Measurements from ENCODE around the gene PTPN2. TPM values are rescaled to one million over a fixed set of nuclear protein-coding genes. Genes with fewer than 3 reads are reported as not detected.

The PTPN2 gene
- total and polyA plus RNA-seq, 9 of the 15 experiments (the other 6 are each of a cell fraction or from before 2014, with no cell fraction given): 36.6 to 66.4 (median 43.8) TPM

GRCh38 chr18:12786669-12787068, 97.4 kb downstream of the PTPN2 start:
- Histone ChIP-seq H3K9ac (ENCODE audit: insufficient read depth in 1 of 2, low read depth in 2 of 2, low read length in 2 of 2) (no peak overlapping the region), H3K79me2 (ENCODE audit: control insufficient read depth, insufficient read depth, low read length) (no peaks in the 10 kb centered on the region), H3K4me3 (no peak overlapping the region), H3K27me3 (ENCODE audit: control insufficient read depth in 2 of 2, insufficient read depth in 2 of 2, low read length in 2 of 2) (peaks cover 0 to under 1% of the 10 kb centered on the region in 2 experiments; a peak in 1 of 5 replicates), H3K9me3 (replicated peaks; ENCODE audit: control insufficient read depth, insufficient read depth, low read depth, low read length) (no peaks in the 10 kb centered on the region), H3K4me2 (ENCODE audit: insufficient read depth, low read length) (no peak overlapping the region), H4K20me1 (replicated peaks; ENCODE audit: control insufficient read depth, insufficient read depth, low read length) (0 out of 2 replicates have a peak, but pooled peaks cover under 1% of the 10 kb centered on the region), H2AFZ (ENCODE audit: low read depth, low read length) (no peak overlapping the region), H3K36me3 (ENCODE audit: control insufficient read depth, insufficient read depth, low read length) (peaks cover 3% of the 10 kb centered on the region; the same call in 2 of the 3 replicates), H3K9me1 (ENCODE audit: control insufficient read depth, insufficient read depth, low read length) (no peaks in the 10 kb centered on the region), H3K27ac (ENCODE audit: extremely low read depth, low read depth, low read length) (no peak overlapping the region), H3K4me1 (replicated peaks in 1 of 2; ENCODE audit: control insufficient read depth in 2 of 2, insufficient read depth in 2 of 2, low read length in 2 of 2) (no peaks in the 10 kb centered on the region)
- 56% methylated on average over 2 of the region's 2 CpGs for WGBS (ENCODE audit: insufficient coverage, low coverage, missing lambda C conversion rate)
- DNase-seq (ENCODE audit: extremely low read depth in 1 of 4, low spot score in 3 of 4) (no peak), FAIRE-seq (no peak), ATAC-seq (no peak)
- no TSS peak for BruUV-seq (replicated peaks)
- intact Hi-C loops (cut with micrococcal nuclease): no loop called here
- ChIA-PET POLR2A (interaction anchor here (0.6 to 1.1 kb wide), 2 partner anchors 52 to 508 kb away, joined by 3 read pairs; no protein-coding TSS in a partner anchor), CTCF (ENCODE audit: low intra/inter-chr PET ratio) (no interaction called here)
- TF ChIP-seq C11orf30 (IDR thresholded peaks at IDR 0.05; ENCODE audit: low read depth): peak; percentile 79
- no peak for TF ChIP-seq ZBTB34 (CRISPR knock-in tag; IDR thresholded peaks at IDR 0.05)
- TF ChIP-seq MAFG (tag; conservative IDR thresholded peaks at IDR 0.05): peak; percentile 76
- no peak for TF ChIP-seq MYC (IDR thresholded peaks at IDR 0.05; ENCODE audit: low read depth, low read length)
- TF ChIP-seq MYC (CRISPR knock-in tag; IDR thresholded peaks at IDR 0.05; ENCODE audit: borderline replicate concordance, low read depth): no peak
- TF ChIP-seq ATF6 (CRISPR knock-in tag; IDR thresholded peaks at IDR 0.05): no peak
- peak; percentile 22; the same call in 1 of the 2 replicates for TF ChIP-seq MAFK (IDR thresholded peaks at IDR 0.05; ENCODE audit: low read length)
- no peak for TF ChIP-seq ZFP30 (CRISPR knock-in tag; IDR thresholded peaks at IDR 0.05; ENCODE audit: borderline replicate concordance)
- peak; percentile 55 for TF ChIP-seq MAFF (IDR thresholded peaks at IDR 0.05; ENCODE audit: low read length)
- no peak for TF ChIP-seq AFF4 (CRISPR knock-in tag; IDR thresholded peaks at IDR 0.05)
- peak; percentile 83 for TF ChIP-seq ZNF316 (IDR thresholded peaks at IDR 0.05)
- no peak for TF ChIP-seq BCLAF1 (IDR thresholded peaks at IDR 0.05; ENCODE audit: borderline replicate concordance in 1 of 2, control insufficient read depth in 1 of 2, low read depth in 2 of 2, low read length in 1 of 2)
- in situ Hi-C loops (cut with MboI): no loop called here

Measured in K562 (cell line).